Measurements from ENCODE around the gene MVP.

DNA sequence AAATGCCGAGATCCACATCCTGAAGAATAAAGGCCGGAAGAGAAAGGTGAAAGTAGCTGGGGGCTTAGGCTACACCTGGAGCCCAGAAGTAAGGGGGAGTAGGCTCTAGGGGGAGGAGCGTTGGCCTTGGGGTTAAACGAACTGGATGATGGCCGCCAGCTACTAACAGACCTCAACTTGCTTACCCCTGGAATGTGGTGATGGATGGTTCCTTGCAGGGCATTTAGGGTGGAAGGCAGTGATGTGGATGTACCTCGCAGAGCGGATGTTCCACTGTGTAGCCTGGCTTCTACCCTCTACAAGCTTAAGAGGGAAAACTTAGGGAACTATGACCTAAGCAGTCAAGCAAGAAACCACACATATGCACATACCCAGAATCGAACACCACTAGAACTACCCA, 16.2 kb upstream of the MVP start:
- TF ChIP-seq ARNT (IDR thresholded peaks at IDR 0.05) (no peak), FOXA1 (IDR thresholded peaks at IDR 0.05) (no peak), FOXK2 (IDR thresholded peaks at IDR 0.05) (no peak), SUZ12 (IDR thresholded peaks at IDR 0.05) (no peak), HDGF (IDR thresholded peaks at IDR 0.05; ENCODE audit: borderline replicate concordance) (no peak), NFRKB (IDR thresholded peaks at IDR 0.05) (no peak), SP1 (IDR thresholded peaks at IDR 0.05) (no peak), FOXM1 (IDR thresholded peaks at IDR 0.05; ENCODE audit: borderline replicate concordance) (no peak), CTBP1 (IDR thresholded peaks at IDR 0.05; ENCODE audit: borderline replicate concordance) (no peak), ELF4 (IDR thresholded peaks at IDR 0.05) (no peak), TARDBP (IDR thresholded peaks at IDR 0.05) (no peak)

Measured in HEK293T (cell line).